Transverse colon (tissue), 4 donors: Measurements from ENCODE around the gene SERTAD1.

Source experiments
- CTCF ChIP-seq, 5 experiments: fragments of 200-600 bp in 3 of 5; fragments of 450-650 bp in 2 of 5; sonication (generic) in 3 of 5; IDR thresholded peaks; 1 replicate in 2 of 5; 2 replicates in 3 of 5; pipeline ENCODE4 v1.5.1; 2016 to 2017; ENCODE audit warnings: antibody characterized with exemption in 5 of 5, inconsistent platforms in 3 of 5, mild to moderate bottlenecking in 2 of 5, moderate library complexity in 1 of 5
- POLR2AphosphoS5 ChIP-seq, 3 donors: sonication (generic); formaldehyde crosslinking; IDR thresholded peaks; one replicate each; pipeline ENCODE4 v1.6.1; 2016; ENCODE audit warnings: antibody characterized with exemption in 3 of 3

GRCh38 chr19:40418040-40418439 lies 7.8 kb downstream of the SERTAD1 start:
- TF ChIP-seq POLR2AphosphoS5 (IDR thresholded peaks at IDR 0.05) (no peak), CTCF (IDR thresholded peaks at IDR 0.05) (no peak)
